H9 (cell line): ENCODE measurements around the gene RABGAP1. TPM values are rescaled to one million over a fixed set of nuclear protein-coding genes. Genes with fewer than 3 reads are reported as not detected.

ENCODE experiments used
- DNase-seq: peaks from one replicate; pipeline ENCODE4 v3.0.0-alpha.2; 2017
- H2AFZ ChIP-seq: one replicate; pipeline ENCODE4 v1.6.1; 2013; ENCODE audit warnings: mild to moderate bottlenecking, low read length, control low read depth, moderate library complexity
- H2AK5ac ChIP-seq: 2 replicates; pipeline ENCODE4 v1.6.1; 2013; ENCODE audit warnings: low read length, control low read depth, mixed read lengths; ENCODE audit not compliant: insufficient read length
- H2BK120ac ChIP-seq: one replicate; pipeline ENCODE4 v1.6.1; 2013; ENCODE audit warnings: low read depth, mild to moderate bottlenecking, low read length, control low read depth, inconsistent platforms; ENCODE audit not compliant: poor library complexity, severe bottlenecking
- H2BK12ac ChIP-seq: 2 replicates; pipeline ENCODE4 v1.6.1; 2013; ENCODE audit warnings: low read length, control low read depth, mixed read lengths, low read depth; ENCODE audit not compliant: insufficient read length
- H2BK15ac ChIP-seq: 2 replicates; pipeline ENCODE4 v1.6.1; 2013; ENCODE audit warnings: low read depth, low read length, control low read depth
- H2BK20ac ChIP-seq: one replicate; pipeline ENCODE4 v1.6.1; 2013; ENCODE audit warnings: low read depth, mild to moderate bottlenecking, low read length, control low read depth, inconsistent platforms; ENCODE audit not compliant: poor library complexity, severe bottlenecking
- H2BK5ac ChIP-seq: 2 replicates; pipeline ENCODE4 v1.6.1; 2013; ENCODE audit warnings: low read length, control low read depth, mixed read lengths; ENCODE audit not compliant: insufficient read length
- H3K14ac ChIP-seq: 2 replicates; pipeline ENCODE4 v1.6.1; 2013; ENCODE audit warnings: low read length, control low read depth; ENCODE audit not compliant: insufficient read depth
- H3K18ac ChIP-seq: 2 replicates; pipeline ENCODE4 v1.6.1; 2013; ENCODE audit warnings: low read depth, mild to moderate bottlenecking, mixed read lengths, low read length, control low read depth; ENCODE audit not compliant: insufficient read length
- H3K23ac ChIP-seq: 2 replicates; pipeline ENCODE4 v1.6.1; 2013; ENCODE audit warnings: low read length, control low read depth, mixed read lengths, low read depth; ENCODE audit not compliant: insufficient read length
- H3K23me2 ChIP-seq: 2 replicates; pipeline ENCODE4 v1.6.1; 2013; ENCODE audit warnings: low read depth, mild to moderate bottlenecking, mixed read lengths, low read length, control low read depth; ENCODE audit not compliant: insufficient read length, poor library complexity, severe bottlenecking
- H3K27ac ChIP-seq: 2 replicates; pipeline ENCODE4 v1.5.1; 2013; ENCODE audit warnings: low read length, control low read depth, mixed read lengths, low read depth; ENCODE audit not compliant: insufficient read length
- H3K27me3 ChIP-seq: 2 replicates; pipeline ENCODE4 v1.6.1; 2013; ENCODE audit warnings: low read length, control low read depth, inconsistent platforms; ENCODE audit not compliant: insufficient read depth
- H3K4ac ChIP-seq: 2 replicates; pipeline ENCODE4 v1.6.1; 2013; ENCODE audit warnings: low read depth, mild to moderate bottlenecking, control low read depth, inconsistent platforms, low read length, moderate library complexity
- H3K4me1 ChIP-seq: 2 replicates; pipeline ENCODE4 v1.6.1; 2013; ENCODE audit warnings: low read length, control low read depth, inconsistent platforms; ENCODE audit not compliant: insufficient read depth
- H3K4me2 ChIP-seq: 2 replicates; pipeline ENCODE4 v1.6.1; 2013; ENCODE audit warnings: low read length, control low read depth, mixed read lengths; ENCODE audit not compliant: insufficient read length, insufficient read depth
- H3K56ac ChIP-seq: 2 replicates; pipeline ENCODE4 v1.6.1; 2013; ENCODE audit warnings: low read depth, mild to moderate bottlenecking, mixed read lengths, low read length, control low read depth; ENCODE audit not compliant: insufficient read length
- H3K79me1 ChIP-seq: 2 replicates; pipeline ENCODE4 v1.6.1; 2013; ENCODE audit warnings: low read depth, mild to moderate bottlenecking, moderate library complexity, low read length, control low read depth, inconsistent platforms; ENCODE audit not compliant: insufficient read depth, poor library complexity, severe bottlenecking
- H3K79me2 ChIP-seq: 2 replicates; pipeline ENCODE4 v1.6.1; 2013; ENCODE audit warnings: low read length, control low read depth, inconsistent platforms; ENCODE audit not compliant: insufficient read depth
- H3K9ac ChIP-seq: 2 replicates; pipeline ENCODE4 v1.6.1; 2013; ENCODE audit warnings: low read length, control low read depth, mixed read lengths; ENCODE audit not compliant: insufficient read length; ENCODE audit errors: extremely low read depth
- H3K9me3 ChIP-seq: one replicate; pipeline ENCODE4 v1.6.1; 2013; ENCODE audit warnings: low read depth, low read length, inconsistent platforms; ENCODE audit not compliant: control insufficient read depth
- H3T11ph ChIP-seq: one replicate; pipeline ENCODE4 v1.6.1; 2013; ENCODE audit warnings: mild to moderate bottlenecking, low read length, control low read depth, inconsistent platforms
- H4K20me1 ChIP-seq: one replicate; pipeline ENCODE4 v1.6.1; 2013; ENCODE audit not compliant: control insufficient read depth, insufficient read length, insufficient read depth
- H4K5ac ChIP-seq: 2 replicates; pipeline ENCODE4 v1.6.1; 2013; ENCODE audit warnings: low read depth, mild to moderate bottlenecking, mixed read lengths, low read length, control low read depth; ENCODE audit not compliant: insufficient read length
- H4K8ac ChIP-seq: replicated peaks from 2 replicates; pipeline ENCODE4 v1.6.1; 2013; ENCODE audit warnings: low read length, control low read depth, mixed read lengths, low read depth; ENCODE audit not compliant: insufficient read length
- H4K91ac ChIP-seq: 2 replicates; pipeline ENCODE4 v1.6.1; 2013; ENCODE audit warnings: low read depth, mild to moderate bottlenecking, moderate library complexity, mixed read lengths, low read length, control low read depth; ENCODE audit not compliant: insufficient read length
- H3K27ac Mint-ChIP-seq, 3 experiments: 2 replicates in 2 of 3; 3 replicates in 1 of 3; pipeline ENCODE4 v1.8.0; 2020 to 2021; ENCODE audit warnings: mixed read lengths in 3 of 3, mild to moderate bottlenecking in 1 of 3, moderate library complexity in 1 of 3
- H3K27me3 Mint-ChIP-seq: 2 replicates; pipeline ENCODE4 v1.8.0; 2021; ENCODE audit warnings: low read depth, mild to moderate bottlenecking, moderate library complexity, mixed read lengths
- H3K36me3 Mint-ChIP-seq, 3 experiments: 2 replicates in 2 of 3; 3 replicates in 1 of 3; pipeline ENCODE4 v1.8.0; 2020 to 2021; ENCODE audit warnings: low read depth in 3 of 3, mixed read lengths in 3 of 3; ENCODE audit not compliant: insufficient read depth in 1 of 3
- H3K4me1 Mint-ChIP-seq, 2 experiments: 2 replicates each; pipeline ENCODE4 v1.8.0; 2020; ENCODE audit warnings: mixed read lengths in 2 of 2
- H3K4me3 Mint-ChIP-seq, 2 experiments: 2 replicates in 1 of 2; 3 replicates in 1 of 2; pipeline ENCODE4 v1.8.0; 2020 to 2021; ENCODE audit warnings: mild to moderate bottlenecking in 2 of 2, mixed read lengths in 2 of 2, moderate library complexity in 1 of 2
- H3K9me3 Mint-ChIP-seq, 2 experiments: 2 replicates in 1 of 2; 3 replicates in 1 of 2; pipeline ENCODE4 v1.8.0; 2020; ENCODE audit warnings: mild to moderate bottlenecking in 2 of 2, mixed read lengths in 2 of 2, moderate library complexity in 1 of 2
- CTCF ChIP-seq: fragments of 200-600 bp; sonication (generic); conservative IDR thresholded peaks from 3 replicates; pipeline ENCODE4 v1.8.0; 2021; ENCODE audit warnings: antibody characterized with exemption, mild to moderate bottlenecking
- total RNA-seq: library from RNA; stranded (reverse); gene quantifications from 2 replicates; pipeline ENCODE4 v1.2.1, GENCODE V29; 2021

The RABGAP1 gene
- total RNA-seq, 1 experiment from 2014 or later = 31.6 TPM

- H4K20me1 ChIP-seq = no peaks in the 10 kb centered on the region
- no peak overlapping the region for H4K8ac ChIP-seq
- no peaks in the 10 kb centered on the region for H3K79me2 ChIP-seq
- no peak overlapping the region for H2BK12ac ChIP-seq
- H3K27me3 Mint-ChIP-seq = no peaks in the 10 kb centered on the region
- H3K4me1 ChIP-seq = no peaks in the 10 kb centered on the region
- H2BK120ac ChIP-seq = no peak overlapping the region
- no peak overlapping the region for H3K23ac ChIP-seq
- no peak overlapping the region for H2AFZ ChIP-seq
- H3K4me2 ChIP-seq = no peak overlapping the region
- TF ChIP-seq CTCF = no peak
- no peak overlapping the region for H3K9ac ChIP-seq
- H3K56ac ChIP-seq = no peak overlapping the region
- H3K18ac ChIP-seq = no peak overlapping the region
- H3T11ph ChIP-seq = no peak overlapping the region
- H4K91ac ChIP-seq = no peak overlapping the region
- no peaks in the 10 kb centered on the region for H3K9me3 ChIP-seq
- no peak overlapping the region for H3K4me3 Mint-ChIP-seq
- no peaks in the 10 kb centered on the region for H3K9me3 Mint-ChIP-seq
- peak overlapping the region in 1 of 3 experiments; percentile 1; a peak in 2 of 7 replicates for H3K27ac Mint-ChIP-seq
- no peak overlapping the region for H2AK5ac ChIP-seq
- H3K23me2 ChIP-seq = no peaks in the 10 kb centered on the region
- no peak overlapping the region for H2BK15ac ChIP-seq
- H3K4me1 Mint-ChIP-seq = peaks cover 0 to 5% of the 10 kb centered on the region in 2 experiments; a peak in 2 of 4 replicates
- no peaks in the 10 kb centered on the region for H3K27me3 ChIP-seq
- DNase-seq = no peak
- no peak overlapping the region for H2BK20ac ChIP-seq
- no peak overlapping the region for H3K27ac ChIP-seq
- peaks cover 2 to 23% (median 7%) of the 10 kb centered on the region in 3 experiments; a peak in 6 of 7 replicates for H3K36me3 Mint-ChIP-seq
- H3K14ac ChIP-seq = no peak overlapping the region
- H3K79me1 ChIP-seq = no peaks in the 10 kb centered on the region
- no peak overlapping the region for H3K4ac ChIP-seq
- no peak overlapping the region for H2BK5ac ChIP-seq
- no peak overlapping the region for H4K5ac ChIP-seq
Observed at GRCh38 chr9:123028136-123028535, 87.3 kb downstream of the RABGAP1 start.
